ENCODE measurements around the gene PKHD1.

DNA sequence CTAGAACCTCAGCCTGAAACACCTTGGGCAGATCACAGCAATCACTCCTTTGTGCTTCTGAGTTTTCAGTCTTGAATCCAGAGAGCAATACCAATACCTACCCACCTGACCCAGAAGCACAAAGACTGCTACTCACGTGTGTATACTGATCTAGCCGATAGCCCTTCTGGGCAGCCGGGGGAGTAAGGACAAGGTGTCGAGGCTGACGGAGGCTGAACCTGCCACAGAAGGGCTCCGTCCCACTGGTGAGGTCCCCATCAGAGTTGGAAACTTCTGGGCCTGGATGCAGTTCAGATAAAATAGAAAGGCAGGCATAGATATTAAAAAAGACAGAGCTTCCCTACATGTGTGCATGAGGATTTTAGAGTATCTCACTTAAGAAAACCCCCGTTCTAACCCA, 32.0 kb downstream of the PKHD1 start:
- TF ChIP-seq POLR2AphosphoS5 (IDR thresholded peaks at IDR 0.05; ENCODE audit: low read depth, low read length) = no peak
- TF ChIP-seq REST (IDR thresholded peaks at IDR 0.05; ENCODE audit: insufficient read depth in 1 of 2, low read depth in 2 of 2, low read length in 2 of 2) = no peak
